GM13976 (cell line): ENCODE data around the gene NPAS3.

ENCODE experiments used
- DNase-seq: peaks from one replicate; pipeline ENCODE4 v3.0.0; 2012; ENCODE audit warnings: low spot score
- CTCF ChIP-seq: IDR thresholded peaks from 2 replicates; pipeline ENCODE4 v1.5.1; 2012; ENCODE audit warnings: borderline replicate concordance, mild to moderate bottlenecking; ENCODE audit not compliant: insufficient read depth; ENCODE audit errors: extremely low read depth, missing control alignments, control extremely low read depth
- in situ Hi-C: fragments of 300-500 bp; cut with MboI; formaldehyde crosslinking; loops from one replicate; pipeline ENCODE4 v1.12.0; 2022; ENCODE audit warnings: low sequenced_read_pairs, mixed read lengths, inconsistent platforms; ENCODE audit not compliant: unreplicated experiment

Gene NPAS3

GRCh38 chr14:32940066-32940651 is 1.5 kb downstream of the NPAS3 start:
- DNase-seq = no peak
- no peak for TF ChIP-seq CTCF
- in situ Hi-C loops = no loop called here

- in situ Hi-C loops = no loop called here
- DNase-seq = no peak
- no peak for TF ChIP-seq CTCF
Measured at GRCh38 chr14:32940711-32941667, 2.3 kb downstream of the NPAS3 start.

GRCh38 chr14:32941668-32942065 is 3.0 kb downstream of the NPAS3 start:
- no peak for DNase-seq
- TF ChIP-seq CTCF = no peak
- in situ Hi-C loops = no loop called here

GRCh38 chr14:32947081-32947480 is 8.4 kb downstream of the NPAS3 start:
- no peak for TF ChIP-seq CTCF
- no peak for DNase-seq
- in situ Hi-C loops = no loop called here

- in situ Hi-C loops = no loop called here
- DNase-seq = no peak
- TF ChIP-seq CTCF = no peak
Measured at GRCh38 chr14:32947792-32948191, 9.1 kb downstream of the NPAS3 start.

- no peak for TF ChIP-seq CTCF
- in situ Hi-C loops = no loop called here
- no peak for DNase-seq
Measured at GRCh38 chr14:32950584-32950983, 11.9 kb downstream of the NPAS3 start.

GRCh38 chr14:32967421-32967820 is 28.7 kb downstream of the NPAS3 start:
- TF ChIP-seq CTCF = no peak
- in situ Hi-C loops = no loop called here
- DNase-seq = no peak
